ENCODE data around the gene LDB2.
"Not testable (repeated sequence)": the region's sequence is repeated elsewhere in the genome, so short reads cannot be mapped to it uniquely, and the experiment has no call there.

LDB2 gene

DNA sequence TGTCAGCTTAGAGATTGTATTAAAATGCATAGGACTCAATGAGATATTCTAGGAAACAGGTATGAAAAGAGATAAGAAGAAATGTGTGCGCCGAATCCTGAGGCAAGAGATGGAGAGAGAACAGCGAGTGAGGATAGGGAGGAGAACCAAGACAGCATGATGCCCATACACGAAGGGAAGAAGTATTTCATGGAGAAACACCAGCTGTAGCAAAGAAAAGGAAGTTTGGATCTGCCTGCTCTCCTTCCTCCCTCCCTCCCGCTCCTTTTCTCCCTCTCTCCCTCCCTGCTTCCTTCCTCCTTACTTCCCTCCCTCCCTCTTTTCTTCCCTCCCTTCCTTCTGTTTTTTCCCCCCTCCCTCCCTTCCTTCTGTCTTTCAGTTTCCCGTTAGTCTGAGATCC lies 353.6 kb downstream of the LDB2 start:
- no peak for DNase-seq (ENCODE audit: low spot score)

DNA sequence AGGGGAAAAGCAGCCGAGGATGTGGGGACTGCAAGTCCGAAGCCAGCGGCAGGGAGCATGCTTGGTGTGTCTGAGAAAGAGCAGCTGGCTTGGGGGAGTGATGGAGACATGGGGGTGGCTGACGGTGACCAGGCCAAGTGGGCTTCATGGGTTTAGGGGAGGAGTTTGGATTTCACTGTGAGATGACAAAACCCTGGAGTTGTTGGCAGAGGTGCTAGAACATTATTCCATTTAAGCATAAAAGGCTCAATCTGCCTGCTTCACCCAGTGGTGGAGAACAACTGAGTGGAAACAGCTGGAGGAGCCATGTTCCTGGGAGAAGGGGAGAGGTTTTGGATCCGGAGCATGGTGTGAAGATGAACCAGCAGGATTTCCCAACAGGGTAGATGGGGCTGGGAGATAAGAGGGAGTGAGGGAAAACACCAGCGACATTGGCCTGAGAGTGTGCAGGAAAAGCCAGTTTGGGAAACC lies 354.2 kb downstream of the LDB2 start:
- DNase-seq (ENCODE audit: low spot score), result no peak

DNA sequence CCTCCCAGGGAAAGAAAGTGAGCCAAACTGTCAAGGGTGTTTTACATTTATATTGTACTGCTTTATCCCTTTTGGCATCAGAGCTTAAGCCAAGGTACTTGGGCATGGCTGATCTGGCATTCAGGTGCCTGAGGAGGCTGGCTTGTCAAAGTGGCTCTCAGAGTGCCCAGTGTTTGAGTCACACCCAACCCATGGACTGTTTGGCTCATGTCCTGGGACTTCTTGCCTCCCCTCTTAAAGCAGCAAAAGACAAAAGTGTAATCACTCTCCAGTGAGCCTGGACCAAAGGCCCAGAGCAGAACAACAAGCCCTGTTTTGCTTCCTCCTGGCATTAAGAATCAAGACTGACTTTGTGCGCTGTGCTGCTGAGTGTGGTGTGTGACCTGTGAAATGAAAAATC lies 360.5 kb downstream of the LDB2 start:
- no peak for DNase-seq (ENCODE audit: low spot score)

DNA sequence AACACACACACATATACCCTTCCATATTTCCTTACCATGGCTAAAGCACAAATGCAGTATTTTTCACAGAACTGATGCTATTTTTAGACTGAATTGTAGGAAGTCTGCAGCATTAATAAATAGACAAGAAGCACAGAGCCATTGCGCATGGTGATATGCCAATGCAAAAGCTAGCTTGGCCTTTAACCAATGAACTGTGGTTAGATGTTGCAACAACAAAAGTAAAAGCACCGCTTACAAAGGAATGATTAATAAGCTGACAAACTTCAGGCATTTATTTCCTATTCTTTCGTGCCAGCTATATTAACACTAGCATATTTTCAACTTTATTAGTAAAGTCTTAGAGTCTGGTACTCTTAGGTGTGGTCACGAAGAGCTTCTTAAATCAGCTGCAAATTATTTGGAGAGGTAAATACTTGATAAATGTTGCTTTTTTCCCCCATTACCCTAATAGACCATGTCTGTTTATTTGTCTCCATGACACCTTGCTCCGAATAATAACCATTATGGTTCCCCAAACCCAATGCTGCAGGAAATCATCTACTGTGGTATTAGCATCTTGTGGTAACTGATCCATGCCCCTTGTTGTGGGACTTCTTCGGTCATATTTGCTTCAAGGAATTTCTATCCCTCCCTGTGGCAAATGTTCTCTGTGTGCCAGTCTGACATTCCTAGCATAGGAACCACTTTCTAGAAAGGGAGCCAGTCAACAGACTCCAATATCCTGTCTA lies 366.0 kb downstream of the LDB2 start:
- peak; percentile 67 for DNase-seq (ENCODE audit: low spot score)

DNA sequence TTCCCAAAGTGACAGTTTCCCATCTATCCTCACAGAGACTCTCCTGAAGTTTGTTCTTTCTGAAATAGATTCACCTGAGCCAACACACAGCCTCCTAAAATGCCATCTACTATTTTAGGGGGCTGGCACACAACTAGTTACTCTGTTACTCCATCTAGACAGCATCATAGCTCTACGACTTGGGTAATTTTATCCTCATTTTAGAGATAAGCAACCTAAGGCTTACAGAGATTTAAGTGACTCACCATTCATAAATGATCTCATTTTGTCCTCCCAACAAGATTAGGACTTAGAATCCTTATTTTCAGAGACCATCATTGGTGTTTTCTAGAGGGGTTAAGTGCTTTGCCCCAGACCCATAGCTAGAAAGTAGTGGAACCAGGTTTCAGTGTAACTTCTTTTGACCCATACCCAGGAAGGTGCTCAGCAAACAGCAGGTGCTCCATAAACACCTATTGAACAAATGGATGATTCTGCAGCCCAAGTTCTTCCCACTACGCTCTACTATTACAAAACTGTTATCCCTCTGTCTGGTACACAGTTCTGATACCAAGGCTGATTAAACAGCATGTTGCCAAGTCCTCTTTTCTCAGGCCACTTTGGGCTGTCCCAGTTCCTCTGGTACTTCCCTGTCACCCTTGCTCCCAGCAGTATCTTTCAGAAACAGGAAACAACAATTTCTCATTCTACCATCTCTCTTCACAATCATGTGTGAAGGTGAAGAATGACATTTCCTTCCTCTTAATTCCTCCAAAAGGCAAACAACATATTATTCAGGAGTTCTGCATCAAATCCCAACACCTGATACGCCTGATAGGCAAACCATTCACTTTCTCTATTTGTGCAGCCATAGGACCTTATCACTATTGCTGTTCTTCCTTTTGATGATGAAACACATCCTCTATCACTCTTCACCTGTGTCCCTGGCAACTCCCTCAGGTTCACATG lies 367.5 kb downstream of the LDB2 start:
- no peak for DNase-seq (ENCODE audit: low spot score)

DNA sequence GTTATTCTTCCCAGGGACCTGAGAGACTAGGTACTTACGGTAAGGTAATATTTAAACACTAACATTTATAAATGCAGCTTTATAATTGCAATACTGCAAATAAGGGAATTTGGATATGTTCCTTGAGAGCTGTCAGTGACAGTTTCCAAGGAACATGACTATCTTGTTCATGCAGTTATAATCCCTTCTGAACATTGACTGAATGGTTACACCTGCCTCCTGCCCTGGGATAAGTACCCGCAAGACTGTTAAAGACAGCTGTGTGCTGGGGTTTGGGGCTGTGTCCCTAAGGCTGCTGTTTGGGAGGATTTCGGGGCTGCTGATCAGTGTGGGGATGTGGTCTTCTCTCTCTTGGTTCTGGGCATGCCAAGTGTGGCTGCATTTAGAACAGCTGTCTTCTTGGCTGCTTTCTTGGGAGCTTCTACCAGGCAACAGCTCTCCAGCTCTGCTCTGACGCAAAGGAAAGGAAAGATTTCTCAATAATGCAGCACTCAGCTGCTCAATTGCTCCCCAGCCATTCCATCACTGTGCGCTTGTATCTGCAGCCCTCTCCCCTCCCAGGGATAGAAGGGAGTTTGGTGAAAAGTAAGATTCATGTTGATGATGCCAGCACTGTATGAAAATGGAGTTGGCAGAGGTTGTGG lies 373.4 kb downstream of the LDB2 start:
- no peak for DNase-seq (ENCODE audit: low spot score)

DNA sequence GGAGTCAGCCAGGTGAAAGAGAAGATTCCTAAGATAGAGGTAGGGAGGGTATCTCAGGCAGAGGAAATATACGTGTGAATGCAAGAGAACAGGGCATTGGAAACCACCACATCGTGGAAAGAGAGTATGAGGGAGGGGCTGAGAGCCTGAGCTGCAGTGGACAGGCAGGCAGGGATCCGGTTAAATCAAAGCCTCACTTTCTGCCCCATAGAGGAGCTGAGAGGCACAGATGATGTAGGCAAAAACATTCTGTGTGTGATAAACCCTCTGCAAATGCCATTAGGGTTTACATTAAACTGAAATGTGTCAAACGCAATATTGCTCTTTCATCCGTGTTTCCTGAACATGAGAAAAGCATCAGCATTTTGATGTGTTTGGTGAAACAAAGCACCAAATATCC lies 374.0 kb downstream of the LDB2 start:
- DNase-seq (ENCODE audit: low spot score), result no peak

DNA sequence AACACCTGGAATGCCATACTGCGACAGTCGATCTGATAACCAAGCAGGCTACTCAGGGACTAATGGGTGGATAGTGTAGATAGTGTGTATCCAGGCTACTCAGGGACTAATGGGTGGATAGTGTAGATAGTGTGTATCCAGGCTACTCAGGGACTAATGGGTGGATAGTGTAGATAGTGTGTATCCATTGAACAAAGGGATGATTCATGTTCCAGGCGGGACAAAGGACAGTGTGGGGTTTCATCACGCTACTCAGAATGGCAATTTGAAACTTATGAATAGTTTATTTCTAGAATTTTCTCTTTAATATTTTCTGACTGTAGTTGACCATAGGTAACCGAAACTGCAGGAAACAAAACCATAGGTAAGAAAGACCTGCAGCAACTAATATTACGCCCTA lies 374.9 kb downstream of the LDB2 start:
- not testable (repeated sequence) for DNase-seq (ENCODE audit: low spot score)

DNA sequence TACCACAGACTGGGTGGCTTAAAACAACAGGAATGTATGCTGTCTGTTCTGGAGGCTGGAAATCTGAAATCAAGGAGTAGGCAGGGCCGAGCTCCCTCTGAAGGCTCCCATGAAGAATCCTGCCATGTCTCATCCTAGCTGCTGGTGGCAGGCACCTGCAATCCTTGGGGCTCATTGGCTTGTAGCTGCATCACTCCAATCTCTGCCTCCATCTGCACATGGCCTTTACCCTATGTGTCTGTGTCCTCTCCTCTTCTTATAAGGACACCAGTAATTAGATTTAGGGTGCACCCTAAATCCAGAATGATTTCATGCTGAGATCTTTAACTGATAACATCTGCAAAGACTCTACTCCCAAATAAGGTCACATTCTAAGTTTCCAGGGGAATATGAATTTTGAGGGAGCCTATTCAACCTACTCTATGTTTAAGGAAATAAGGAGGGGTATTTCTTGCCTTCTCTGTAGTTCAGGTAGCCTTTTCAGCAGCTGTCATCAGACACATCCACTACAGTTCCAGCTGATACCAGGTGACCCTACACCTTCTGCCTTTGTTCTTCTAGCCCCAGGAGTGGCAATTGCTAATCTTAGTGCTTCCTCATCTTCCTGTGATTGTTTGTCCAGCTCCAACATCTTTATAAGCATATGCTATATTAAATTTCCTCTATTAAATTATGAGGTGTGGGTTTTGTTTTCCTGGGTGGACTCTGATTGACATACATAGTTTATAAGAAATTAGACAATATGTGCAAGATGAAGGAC lies 377.1 kb downstream of the LDB2 start:
- no peak for DNase-seq (ENCODE audit: low spot score)

DNA sequence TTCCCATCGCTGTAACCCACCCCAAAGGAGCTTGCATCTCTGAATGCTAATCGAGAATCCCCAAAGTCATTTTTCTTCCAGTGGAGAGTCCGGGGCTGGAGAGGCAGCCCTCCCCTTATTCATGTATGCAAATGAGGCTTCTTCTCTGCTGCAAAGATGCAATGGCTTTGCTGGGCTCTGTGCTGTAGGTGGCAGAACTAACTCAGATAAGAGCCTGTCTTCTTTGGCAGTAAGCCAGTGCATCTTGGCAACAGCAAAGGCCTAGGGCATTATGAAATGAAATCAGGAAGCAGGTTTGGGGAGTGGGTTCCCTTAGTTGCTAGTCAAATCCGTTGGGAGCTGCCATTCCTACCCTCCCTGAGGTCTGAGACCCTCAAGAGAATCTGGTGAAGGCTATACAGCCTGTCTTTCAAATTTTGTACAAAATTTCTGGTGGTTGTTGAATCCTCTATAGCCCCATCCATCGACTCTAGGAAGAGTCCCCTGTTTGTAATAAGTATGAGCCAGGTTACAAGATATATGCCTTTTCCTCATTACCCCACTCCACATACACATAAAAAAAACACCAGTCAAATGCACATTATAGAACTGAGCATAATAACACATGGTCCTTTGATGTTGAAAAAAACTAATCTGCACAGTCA lies 381.5 kb downstream of the LDB2 start:
- DNase-seq (ENCODE audit: low spot score), result peak; percentile 45

DNA sequence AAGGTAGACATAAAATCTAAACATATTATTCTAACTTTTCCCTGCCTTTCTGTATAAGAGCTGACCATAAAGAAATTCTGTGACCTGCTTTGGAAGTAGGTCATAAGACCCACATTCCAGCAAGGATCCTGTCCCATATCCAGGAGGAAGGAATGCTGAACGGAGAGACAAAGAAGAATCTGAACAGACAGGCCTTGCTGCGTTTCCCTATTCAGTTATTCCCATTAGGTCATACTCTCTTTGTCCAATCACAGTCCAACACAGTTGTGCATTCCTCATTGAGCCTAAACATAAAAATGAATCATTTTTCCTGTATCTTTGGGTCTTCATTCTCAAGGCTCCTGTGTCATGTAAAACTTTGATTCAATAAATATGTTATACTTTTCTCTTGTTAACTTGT lies 384.6 kb downstream of the LDB2 start:
- DNase-seq (ENCODE audit: low spot score), result no peak

DNA sequence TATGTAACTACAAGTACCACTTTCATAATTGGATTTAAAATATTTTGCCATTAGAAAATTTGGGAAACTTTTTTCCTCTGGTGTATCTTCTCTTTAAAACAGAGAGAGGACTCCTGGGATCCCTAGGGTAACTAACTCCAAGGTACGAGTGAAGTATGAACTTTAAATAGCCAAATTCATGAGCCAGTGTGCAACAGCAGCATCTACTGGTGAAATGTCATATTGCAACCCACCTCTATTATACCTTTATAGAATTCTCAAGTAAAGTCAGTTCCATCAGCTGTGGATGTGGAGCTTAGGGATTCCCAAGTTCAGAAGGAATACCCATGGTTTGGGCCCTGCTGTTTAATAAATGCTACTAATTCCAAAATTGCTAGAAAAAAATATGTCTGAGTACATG lies 389.5 kb downstream of the LDB2 start:
- DNase-seq (ENCODE audit: low spot score), result peak; percentile 11

DNA sequence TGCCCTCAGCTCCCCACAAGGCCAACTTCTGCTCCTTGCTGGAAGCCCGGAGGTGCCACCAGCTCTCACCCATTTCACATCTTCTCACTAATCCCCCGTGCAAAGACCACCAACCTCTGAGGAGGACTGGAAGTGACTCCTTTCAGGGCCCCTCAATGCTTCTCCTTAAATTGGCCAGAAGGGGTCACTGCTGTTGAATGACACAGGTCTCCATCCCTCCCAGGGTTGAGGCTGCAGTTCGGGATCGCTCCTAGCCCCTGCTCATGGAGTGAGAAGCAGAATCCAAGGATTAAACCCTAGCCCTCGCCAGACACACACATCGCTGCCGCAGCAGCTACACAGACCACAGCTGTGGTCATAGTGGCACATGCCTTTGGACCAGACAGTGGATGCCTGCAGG lies 392.7 kb downstream of the LDB2 start:
- DNase-seq (ENCODE audit: low spot score), result no peak

DNA sequence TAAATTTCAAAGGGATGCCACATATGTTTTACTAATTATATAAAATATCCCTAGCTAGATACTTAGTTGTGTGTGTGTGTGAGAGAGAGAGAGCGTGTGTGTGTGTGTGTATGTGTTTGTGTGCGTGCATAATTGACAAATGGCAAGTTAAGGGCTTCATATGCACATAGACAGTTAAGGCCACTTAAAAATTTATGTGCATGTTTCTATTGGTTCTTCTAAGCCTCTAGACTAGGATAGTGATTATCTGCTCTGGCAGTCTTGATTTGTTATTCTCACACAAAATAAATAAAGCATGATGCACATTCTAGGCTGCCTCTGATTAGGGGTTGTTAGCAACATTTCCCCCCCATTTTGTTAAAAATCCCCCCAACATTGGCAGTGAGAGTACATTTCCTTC lies 393.2 kb downstream of the LDB2 start:
- no peak for DNase-seq (ENCODE audit: low spot score)

DNA sequence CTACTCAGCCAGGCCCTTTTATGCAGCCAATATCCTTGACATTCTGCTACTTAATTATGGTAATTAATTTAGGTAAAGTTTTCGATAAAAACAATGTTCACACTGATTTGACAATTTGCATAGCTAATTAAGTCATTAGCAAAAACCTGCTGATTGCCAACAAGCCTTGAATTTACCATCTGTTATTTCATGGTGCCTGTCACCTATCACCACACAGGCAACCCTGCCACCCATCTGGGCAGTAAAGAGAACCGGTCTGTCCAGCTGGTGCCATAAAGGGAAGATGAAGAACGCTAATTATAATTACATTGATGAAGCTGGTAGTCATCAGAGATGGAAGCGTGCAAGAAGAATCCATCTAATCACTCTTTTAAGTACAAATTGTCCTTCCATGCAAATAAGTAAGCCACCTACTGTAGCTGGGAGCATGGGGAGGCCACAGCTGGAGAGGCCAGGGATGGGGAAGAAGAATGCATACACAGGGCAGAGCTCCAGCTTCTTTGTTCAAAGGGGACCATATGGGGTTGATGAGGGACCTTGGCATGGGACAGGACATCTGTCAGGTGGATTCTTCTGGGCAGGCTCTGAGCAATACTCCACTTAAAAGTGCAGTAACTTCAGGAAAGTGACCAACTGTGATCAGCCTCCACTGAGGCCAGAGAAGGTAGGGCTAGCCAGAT lies 394.9 kb downstream of the LDB2 start:
- no peak for DNase-seq (ENCODE audit: low spot score)

DNA sequence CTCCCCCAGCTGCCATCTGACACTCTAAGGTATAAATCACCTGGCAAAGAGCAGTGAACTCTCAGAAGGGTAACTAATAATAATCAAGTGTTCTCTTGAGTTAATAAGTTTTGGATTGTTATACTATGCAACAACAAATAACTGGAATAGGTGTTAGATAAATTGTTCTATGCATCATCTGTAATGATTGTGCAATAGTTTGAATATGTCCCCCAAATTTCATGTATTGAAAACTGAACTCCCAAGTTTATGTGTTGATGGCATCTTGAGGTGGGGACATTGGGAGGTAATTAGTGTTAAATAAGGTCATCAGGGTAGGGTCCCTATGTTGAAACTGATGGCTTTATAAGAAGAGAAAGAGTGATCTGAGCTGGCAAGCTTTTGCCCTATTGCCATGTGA lies 399.5 kb downstream of the LDB2 start:
- no peak for DNase-seq (ENCODE audit: low spot score)

DNA sequence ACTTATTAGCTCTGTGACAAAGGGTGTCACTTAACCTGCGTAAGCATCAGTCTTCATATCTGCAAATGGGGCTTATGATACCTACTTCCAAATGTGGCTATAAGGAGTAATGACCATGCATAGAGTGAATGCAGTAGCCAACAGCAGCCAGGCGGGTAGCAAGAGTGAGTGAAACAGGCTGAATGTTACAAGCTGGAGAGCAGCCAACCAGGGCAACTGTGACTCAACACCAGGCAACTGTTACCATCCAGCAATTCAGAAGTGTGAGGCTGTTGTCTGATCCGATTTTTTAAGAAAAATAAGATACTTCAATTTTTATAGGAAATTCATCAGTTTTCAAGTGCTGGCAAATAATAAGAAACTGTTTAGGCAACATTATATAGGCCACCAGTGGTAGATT lies 401.9 kb downstream of the LDB2 start:
- peak; percentile 75 for DNase-seq (ENCODE audit: low spot score)

DNA sequence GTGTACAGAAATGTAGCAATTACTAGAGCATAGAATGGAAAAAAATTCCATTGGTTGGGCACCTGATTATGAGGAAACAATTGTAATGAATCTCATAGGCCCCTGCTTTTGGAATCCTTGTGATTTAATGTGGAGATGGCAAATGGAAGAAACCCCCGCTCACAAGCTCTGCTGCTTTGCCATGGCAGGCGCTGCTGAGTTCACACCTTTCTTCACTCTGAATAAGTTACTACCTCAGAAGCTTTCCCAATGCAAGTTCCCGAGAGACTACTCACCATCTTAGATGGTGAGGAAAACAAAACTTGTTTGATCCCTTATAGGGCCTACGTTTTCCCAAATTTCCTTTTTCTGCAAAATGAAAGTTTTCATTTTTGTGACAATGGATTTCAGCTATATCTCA lies 405.6 kb downstream of the LDB2 start:
- no peak for DNase-seq (ENCODE audit: low spot score)

DNA sequence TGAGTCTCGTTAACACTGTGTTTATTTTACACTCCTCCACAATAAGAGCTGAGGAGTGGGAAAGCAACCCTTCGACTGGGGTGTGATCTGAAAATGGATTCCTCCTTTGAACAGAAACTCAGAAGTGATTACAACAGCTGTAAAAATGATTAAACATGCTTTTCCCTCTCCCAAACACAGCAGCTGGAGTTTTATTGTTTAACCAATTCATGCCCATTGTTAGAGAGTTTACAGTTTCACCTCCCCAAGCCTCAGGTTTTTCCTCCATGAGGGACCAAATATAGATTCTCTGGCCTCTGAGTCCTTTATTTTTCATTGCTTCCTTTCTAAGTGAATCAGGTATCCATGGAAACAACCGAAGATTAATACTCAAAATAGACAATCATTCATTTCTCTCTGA lies 409.2 kb downstream of the LDB2 start:
- no peak for DNase-seq (ENCODE audit: low spot score)

DNA sequence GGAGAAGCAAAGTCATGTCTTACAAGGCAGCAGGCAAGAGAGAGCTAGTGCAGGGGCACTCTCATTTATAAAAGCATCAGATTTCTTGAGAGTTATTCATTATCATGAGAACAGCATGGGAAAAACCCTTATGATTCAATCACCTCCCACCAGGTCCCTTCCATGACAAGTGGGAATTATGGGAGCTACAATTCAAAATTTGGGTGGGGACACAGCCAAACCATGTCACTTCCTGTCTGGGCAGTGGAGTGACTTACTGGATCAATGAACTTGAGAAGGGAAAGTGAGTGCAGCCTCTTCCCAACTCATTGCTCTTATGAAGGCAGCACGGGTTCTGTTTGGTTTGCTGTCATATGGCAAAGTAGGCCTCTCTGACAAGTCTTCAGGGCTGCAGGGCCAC lies 410.4 kb downstream of the LDB2 start:
- DNase-seq (ENCODE audit: low spot score), result peak; percentile 59

DNA sequence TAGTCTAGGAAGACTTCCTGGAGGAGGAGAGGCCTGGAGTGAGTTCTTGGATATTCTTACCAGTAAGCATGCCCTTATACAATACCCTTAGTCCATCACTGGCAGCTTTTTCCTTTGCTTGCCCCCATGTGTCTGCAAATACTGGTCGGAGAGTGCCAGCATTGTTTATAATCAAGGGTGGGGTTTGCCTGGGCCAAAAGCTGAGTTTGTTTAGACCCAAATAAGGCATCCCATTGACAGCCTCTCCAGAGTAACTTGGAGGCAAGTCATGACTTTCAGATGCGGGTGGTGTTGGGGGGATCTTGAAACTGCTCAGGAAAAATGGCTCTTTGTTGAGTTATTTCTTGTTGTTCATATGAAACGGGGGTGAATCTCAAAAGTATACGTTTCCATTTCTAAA lies 413.7 kb downstream of the LDB2 start:
- DNase-seq (ENCODE audit: low spot score), result no peak
